Choroid plexus epithelial cell (primary cell): ENCODE data around the gene MAP1B.

Source experiments
- DNase-seq: peaks from one replicate; pipeline ENCODE4 v3.0.0-alpha.2; 2010; ENCODE audit warnings: low read depth
- H3K4me3 ChIP-seq: 2 replicates; pipeline ENCODE4 v1.5.1; 2011; ENCODE audit warnings: low read depth, mild to moderate bottlenecking, control low read depth, low read length, moderate library complexity
- TF ChIP-seq, protein P1 (sequence below): conservative IDR thresholded peaks from 2 replicates; pipeline ENCODE4 v1.5.1; 2011; ENCODE audit warnings: low read depth, mild to moderate bottlenecking, control low read depth, inconsistent platforms, low read length, moderate library complexity

The MAP1B gene

DNA sequence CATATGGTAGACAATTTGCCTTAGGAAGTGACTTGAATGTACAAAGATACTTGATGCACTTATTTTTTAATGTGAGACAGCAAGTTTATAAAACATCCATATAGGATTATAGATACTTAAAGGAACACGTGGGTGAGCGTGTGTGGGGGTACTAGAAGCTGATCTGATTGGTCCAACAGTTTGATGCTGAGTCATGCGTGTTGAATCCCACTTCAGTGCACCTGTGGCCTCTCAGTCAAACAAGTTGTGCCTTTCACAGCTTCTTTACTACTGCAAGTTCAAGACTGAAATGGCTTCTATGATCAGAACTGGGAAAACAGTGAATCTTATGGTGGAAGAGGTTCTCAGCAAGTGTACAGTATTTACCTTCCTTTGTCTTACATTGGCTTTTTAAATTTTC is 98.9 kb downstream of the MAP1B start:
- TF ChIP-seq, protein P1, sequence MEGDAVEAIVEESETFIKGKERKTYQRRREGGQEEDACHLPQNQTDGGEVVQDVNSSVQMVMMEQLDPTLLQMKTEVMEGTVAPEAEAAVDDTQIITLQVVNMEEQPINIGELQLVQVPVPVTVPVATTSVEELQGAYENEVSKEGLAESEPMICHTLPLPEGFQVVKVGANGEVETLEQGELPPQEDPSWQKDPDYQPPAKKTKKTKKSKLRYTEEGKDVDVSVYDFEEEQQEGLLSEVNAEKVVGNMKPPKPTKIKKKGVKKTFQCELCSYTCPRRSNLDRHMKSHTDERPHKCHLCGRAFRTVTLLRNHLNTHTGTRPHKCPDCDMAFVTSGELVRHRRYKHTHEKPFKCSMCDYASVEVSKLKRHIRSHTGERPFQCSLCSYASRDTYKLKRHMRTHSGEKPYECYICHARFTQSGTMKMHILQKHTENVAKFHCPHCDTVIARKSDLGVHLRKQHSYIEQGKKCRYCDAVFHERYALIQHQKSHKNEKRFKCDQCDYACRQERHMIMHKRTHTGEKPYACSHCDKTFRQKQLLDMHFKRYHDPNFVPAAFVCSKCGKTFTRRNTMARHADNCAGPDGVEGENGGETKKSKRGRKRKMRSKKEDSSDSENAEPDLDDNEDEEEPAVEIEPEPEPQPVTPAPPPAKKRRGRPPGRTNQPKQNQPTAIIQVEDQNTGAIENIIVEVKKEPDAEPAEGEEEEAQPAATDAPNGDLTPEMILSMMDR, result no peak
- no peak overlapping the region for H3K4me3 ChIP-seq
- DNase-seq, result no peak

DNA sequence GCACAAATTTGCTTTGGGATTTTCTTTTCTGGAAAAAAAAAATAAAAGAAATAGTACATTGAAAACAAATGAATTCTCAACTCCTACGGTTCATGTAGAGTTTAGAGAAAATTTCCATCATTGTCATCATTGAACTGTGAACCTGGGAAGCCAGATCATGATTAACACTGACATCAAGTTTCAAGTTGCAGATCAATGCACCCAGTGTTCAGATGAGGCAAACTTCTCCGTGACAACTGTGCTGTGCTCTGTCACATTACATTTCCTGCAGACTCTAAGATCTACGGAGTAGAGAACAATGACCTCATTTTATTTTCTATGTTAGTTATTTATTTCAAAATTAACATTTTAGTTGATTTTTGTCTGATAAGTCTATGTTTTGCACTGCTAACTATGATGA is 99.7 kb downstream of the MAP1B start:
- H3K4me3 ChIP-seq, result no peak overlapping the region
- DNase-seq, result no peak
- TF ChIP-seq, protein P1, result no peak

DNA sequence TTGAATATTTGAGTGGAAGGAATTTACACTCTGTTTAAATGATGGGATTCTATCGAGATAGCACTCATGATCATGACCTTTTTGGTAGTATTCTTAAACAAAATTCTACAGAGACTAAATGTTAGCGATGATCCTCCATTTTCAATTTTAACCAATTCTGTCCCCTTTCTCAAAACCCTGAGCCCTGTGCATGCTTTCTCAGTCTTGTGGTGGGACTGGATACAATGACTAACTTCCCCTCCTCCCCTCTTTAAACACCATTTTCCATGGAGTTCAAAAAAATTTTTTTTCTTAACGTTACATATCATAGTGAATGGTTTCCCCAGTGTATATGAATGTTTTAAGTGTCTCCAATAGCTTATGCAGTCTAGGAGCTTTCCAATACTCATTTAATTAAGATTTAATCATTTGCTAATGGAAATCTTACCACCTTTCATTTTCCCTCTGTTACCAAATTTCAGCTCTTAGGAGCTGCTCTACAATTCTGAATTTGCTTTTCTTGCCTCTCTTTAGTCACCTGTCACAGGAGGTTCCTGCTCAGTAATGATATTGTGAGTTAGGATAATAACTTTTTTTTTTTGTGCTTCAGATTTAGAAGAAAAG is 101.2 kb downstream of the MAP1B start:
- no peak overlapping the region for H3K4me3 ChIP-seq
- TF ChIP-seq, protein P1, result no peak
- DNase-seq, result no peak

DNA sequence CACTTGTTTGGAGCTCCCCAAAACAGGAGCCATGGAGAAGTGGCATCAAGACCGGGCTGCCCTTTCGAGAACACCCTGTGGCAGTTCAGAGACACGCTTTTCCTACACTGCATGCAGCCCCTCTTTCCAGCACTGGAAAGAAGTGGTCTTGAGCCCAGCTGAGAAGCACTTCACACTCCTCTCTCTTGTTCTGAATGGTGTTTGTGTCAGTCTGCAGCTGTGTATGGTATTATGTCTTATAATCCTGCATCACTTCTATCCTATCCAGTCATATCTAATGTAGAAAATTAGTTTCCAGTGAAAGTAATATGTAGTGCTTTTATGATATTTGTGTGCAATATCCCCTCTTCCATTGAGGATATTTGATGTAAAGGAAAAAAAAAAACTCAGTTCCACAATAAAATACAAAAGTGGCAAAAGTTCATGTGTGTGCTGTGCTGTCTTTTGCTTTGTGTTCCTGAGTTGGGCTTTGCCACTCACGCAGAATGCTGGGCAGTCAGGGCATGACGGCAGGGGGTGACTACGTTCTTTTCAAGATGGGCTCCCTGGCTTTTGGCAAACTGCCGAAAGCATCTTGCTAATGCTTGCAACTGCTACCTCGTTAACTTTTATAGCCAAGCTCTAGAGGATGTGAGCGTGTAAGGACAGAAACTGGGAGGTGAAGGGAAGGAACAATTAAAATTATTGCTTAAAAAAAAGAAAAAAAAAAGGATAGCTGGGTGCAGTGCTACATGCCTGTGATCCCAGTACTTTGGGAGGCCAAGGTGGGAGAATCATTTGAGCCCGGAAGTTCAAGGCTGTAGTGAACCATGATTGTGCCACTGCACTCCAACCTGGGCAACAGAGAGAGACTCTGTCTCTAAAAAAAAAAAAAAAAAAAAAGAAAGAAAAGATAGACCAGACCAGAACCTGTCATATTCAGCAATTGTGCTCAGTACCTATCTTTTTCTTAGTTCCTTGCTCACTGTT is 102.2 kb downstream of the MAP1B start:
- TF ChIP-seq, protein P1, result no peak
- DNase-seq, result no peak
- no peak overlapping the region for H3K4me3 ChIP-seq

DNA sequence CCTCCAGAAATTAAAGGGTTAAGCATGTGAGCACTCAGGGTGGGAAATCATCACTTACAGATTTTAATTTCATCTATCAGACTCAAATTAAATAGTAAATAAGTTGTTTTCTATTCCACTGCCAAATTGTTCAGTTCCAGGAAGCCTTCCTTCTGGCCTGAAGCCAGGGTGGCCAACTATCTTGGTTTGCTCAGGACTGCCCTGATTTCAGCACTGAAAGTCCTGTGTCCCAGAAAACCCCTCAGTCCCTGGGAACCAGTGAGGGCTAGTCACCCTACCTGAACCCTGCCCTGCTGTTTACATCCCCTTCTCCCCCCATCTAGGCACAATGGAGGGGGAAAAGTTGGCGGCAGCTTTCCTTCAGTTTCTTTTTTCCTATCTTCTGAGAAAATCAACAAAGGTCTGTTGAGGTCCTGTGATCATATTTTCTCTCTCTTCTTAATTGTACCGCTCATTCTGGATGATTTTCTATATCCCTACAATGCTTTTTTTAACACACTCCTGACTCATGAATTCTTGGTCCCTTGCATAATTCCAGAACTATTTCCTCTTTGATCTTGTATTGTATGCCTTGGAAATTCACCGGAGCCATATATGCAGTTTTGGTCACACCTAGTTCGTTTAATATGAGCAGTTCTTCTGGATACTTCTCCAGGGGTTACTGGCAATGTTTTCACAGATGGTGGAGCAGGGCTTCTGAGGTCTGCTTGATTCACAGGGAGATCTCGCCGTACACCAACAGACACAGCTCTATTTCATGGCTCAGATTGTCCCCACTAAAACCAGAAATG is 103.8 kb downstream of the MAP1B start:
- TF ChIP-seq, protein P1, result no peak
- peak overlapping the region; percentile 18 for H3K4me3 ChIP-seq
- DNase-seq, result peak; percentile 85

DNA sequence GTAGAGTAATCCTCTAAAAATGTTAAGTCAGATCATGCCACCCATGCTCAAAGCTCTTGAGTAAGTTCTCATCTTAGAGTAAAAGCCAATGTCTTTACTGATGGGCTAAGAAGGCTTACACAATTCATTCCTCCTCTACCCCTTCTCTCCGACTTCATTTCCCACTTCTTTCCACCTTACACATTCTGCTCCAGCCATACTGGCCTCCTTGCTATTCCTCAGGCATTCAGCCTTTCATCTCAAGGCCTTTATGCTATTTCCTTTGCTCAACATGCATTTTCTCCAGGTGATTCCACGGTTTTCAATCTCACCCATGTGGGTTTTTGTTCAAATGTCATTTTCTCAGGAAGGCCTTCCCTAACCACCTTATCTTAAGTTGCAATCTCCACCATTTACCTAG is 104.9 kb downstream of the MAP1B start:
- TF ChIP-seq, protein P1, result no peak
- no peak for DNase-seq
- no peak overlapping the region for H3K4me3 ChIP-seq
